IMR-90 (cell line): ENCODE data around the gene KRT32. TPM values are rescaled to one million over a fixed set of nuclear protein-coding genes. Genes with fewer than 3 reads are reported as not detected.

Source experiments
- ATAC-seq: fragments of 200-7000 bp; cut with Tn5 transposase; 2 replicates; pipeline ENCODE4 v1.9.1; 2020; ENCODE audit warnings: low read depth, mild to moderate bottlenecking, moderate library complexity
- BruUV-seq: library from RNA; stranded (reverse); fragments of 400-500 nt; replicated peaks from 2 replicates; lab custom pipeline; 2021; lab: Mats Ljungman, UMichigan
- CTCF ChIA-PET: fragments of 300-600 bp; formaldehyde crosslinking; extraction: SDS; loops from one replicate; lab custom pipeline; 2021; ENCODE audit warnings: antibody characterized with exemption; lab: Yijun Ruan, JAX
- POLR2A ChIA-PET: fragments of 300-600 bp; sonication (Branson Sonifier 250); formaldehyde crosslinking; loops from one replicate; lab custom pipeline; 2022; ENCODE audit warnings: antibody characterized with exemption; ENCODE audit not compliant: unreplicated experiment; lab: Charles Lee
- DNase-seq: peaks from one replicate; pipeline ENCODE4 v3.0.0; 2013
- H2AFZ ChIP-seq: replicated peaks from 2 replicates; pipeline ENCODE3; 2013; ENCODE audit warnings: low read length, mild to moderate bottlenecking; ENCODE audit not compliant: poor library complexity
- H2AK5ac ChIP-seq: 2 replicates; pipeline ENCODE4 v1.6.1; 2013; ENCODE audit warnings: low read depth, low read length, inconsistent platforms
- H2AK9ac ChIP-seq: replicated peaks from 2 replicates; pipeline ENCODE3; 2013; ENCODE audit warnings: mild to moderate bottlenecking, low read depth, low read length, moderate library complexity; ENCODE audit not compliant: poor library complexity
- H2BK120ac ChIP-seq: 2 replicates; pipeline ENCODE4 v1.6.1; 2013; ENCODE audit warnings: low read depth, low read length, inconsistent platforms
- H2BK15ac ChIP-seq: 3 replicates; pipeline ENCODE4 v1.6.1; 2013; ENCODE audit warnings: low read depth, low read length, inconsistent platforms
- H2BK20ac ChIP-seq: 2 replicates; pipeline ENCODE4 v1.6.1; 2013; ENCODE audit warnings: low read depth, mild to moderate bottlenecking, inconsistent platforms, low read length, moderate library complexity
- H2BK5ac ChIP-seq: 2 replicates; pipeline ENCODE4 v1.6.1; 2013; ENCODE audit warnings: mild to moderate bottlenecking, low read depth, low read length, inconsistent platforms; ENCODE audit not compliant: poor library complexity, severe bottlenecking
- H3K14ac ChIP-seq: replicated peaks from 2 replicates; pipeline ENCODE4 v1.6.1; 2013; ENCODE audit warnings: low read depth, low read length, inconsistent platforms
- H3K18ac ChIP-seq: 2 replicates; pipeline ENCODE4 v1.6.1; 2013; ENCODE audit warnings: low read depth, low read length, control low read depth
- H3K23ac ChIP-seq: 2 replicates; pipeline ENCODE4 v1.6.1; 2013; ENCODE audit warnings: low read depth, low read length, inconsistent platforms
- H3K27ac ChIP-seq: 2 replicates; pipeline ENCODE4 v1.5.1; 2013; ENCODE audit warnings: mild to moderate bottlenecking, control low read depth, low read length; ENCODE audit not compliant: insufficient read depth
- H3K27me3 ChIP-seq: 2 replicates; pipeline ENCODE4 v1.6.1; 2013; ENCODE audit warnings: low read length; ENCODE audit not compliant: control insufficient read depth, insufficient read depth
- H3K36me3 ChIP-seq: 2 replicates; pipeline ENCODE4 v1.6.1; 2013; ENCODE audit warnings: low read length, mixed read lengths; ENCODE audit not compliant: control insufficient read depth, insufficient read depth
- H3K4ac ChIP-seq: 2 replicates; pipeline ENCODE4 v1.6.1; 2013; ENCODE audit warnings: low read depth, low read length, inconsistent platforms
- H3K4me1 ChIP-seq: 2 replicates; pipeline ENCODE4 v1.6.1; 2013; ENCODE audit warnings: low read length, mixed read lengths; ENCODE audit not compliant: control insufficient read depth, insufficient read depth
- H3K4me2 ChIP-seq: 2 replicates; pipeline ENCODE4 v1.6.1; 2013; ENCODE audit warnings: low read depth, mild to moderate bottlenecking, control low read depth, low read length, moderate library complexity
- H3K4me3 ChIP-seq: 2 replicates; pipeline ENCODE4 v1.5.1; 2013; ENCODE audit warnings: low read depth, mild to moderate bottlenecking, control low read depth, low read length, moderate library complexity; ENCODE audit not compliant: insufficient read depth
- H3K56ac ChIP-seq: 2 replicates; pipeline ENCODE4 v1.6.1; 2013; ENCODE audit warnings: low read length, inconsistent platforms; ENCODE audit not compliant: insufficient read depth; ENCODE audit errors: extremely low read depth
- H3K79me1 ChIP-seq, 2 experiments: 2 replicates each; pipeline ENCODE4 v1.6.1; 2013; ENCODE audit warnings: low read length in 2 of 2, inconsistent platforms in 1 of 2, low read depth in 1 of 2
- H3K9ac ChIP-seq: 2 replicates; pipeline ENCODE4 v1.6.1; 2013; ENCODE audit warnings: low read depth, low read length, control low read depth
- H3K9me1 ChIP-seq: 2 replicates; pipeline ENCODE4 v1.6.1; 2013; ENCODE audit warnings: low read length, inconsistent platforms; ENCODE audit not compliant: insufficient read depth
- H3K9me3 ChIP-seq: 2 replicates; pipeline ENCODE4 v1.6.1; 2013; ENCODE audit warnings: low read length; ENCODE audit not compliant: control insufficient read depth, insufficient read depth
- H4K20me1 ChIP-seq: 2 replicates; pipeline ENCODE4 v1.6.1; 2013; ENCODE audit warnings: low read length, inconsistent platforms; ENCODE audit not compliant: insufficient read depth
- H4K5ac ChIP-seq: 2 replicates; pipeline ENCODE4 v1.6.1; 2013; ENCODE audit warnings: mild to moderate bottlenecking, low read depth, low read length, control low read depth
- H4K8ac ChIP-seq, 2 experiments: 2 replicates each; pipeline ENCODE4 v1.6.1; 2013; ENCODE audit warnings: low read depth in 2 of 2, low read length in 2 of 2, control low read depth in 1 of 2, inconsistent platforms in 1 of 2
- H4K91ac ChIP-seq: 2 replicates; pipeline ENCODE4 v1.6.1; 2013; ENCODE audit warnings: low read depth, low read length, inconsistent platforms; ENCODE audit not compliant: insufficient read depth
- CEBPB ChIP-seq: IDR thresholded peaks from 2 replicates; pipeline ENCODE4 v1.6.1; 2012; ENCODE audit warnings: low read depth, low read length, improper control_type of control experiment
- CTCF ChIP-seq: conservative IDR thresholded peaks from 2 replicates; pipeline ENCODE4 v1.5.1; 2012; ENCODE audit warnings: mild to moderate bottlenecking, low read depth, low read length, improper control_type of control experiment
- ELK1 ChIP-seq: fragments of 150-350 bp; IDR thresholded peaks from 2 replicates; pipeline ENCODE4 v1.6.1; 2016; ENCODE audit warnings: low read depth, mild to moderate bottlenecking, low read length, moderate library complexity, borderline replicate concordance
- FOS ChIP-seq: fragments of 150-350 bp; IDR thresholded peaks from 2 replicates; pipeline ENCODE4 v1.6.1; 2016; ENCODE audit warnings: low read depth, low read length
- MAZ ChIP-seq: IDR thresholded peaks from 2 replicates; pipeline ENCODE4 v1.6.1; 2012; ENCODE audit warnings: low read depth, mild to moderate bottlenecking, low read length, improper control_type of control experiment, moderate library complexity, borderline replicate concordance
- MXI1 ChIP-seq: IDR thresholded peaks from 2 replicates; pipeline ENCODE4 v1.6.1; 2012; ENCODE audit warnings: low read depth, mild to moderate bottlenecking, low read length, moderate library complexity, borderline replicate concordance
- POLR2A ChIP-seq: IDR thresholded peaks from 2 replicates; pipeline ENCODE4 v1.6.1; 2012; ENCODE audit warnings: mild to moderate bottlenecking, low read depth, low read length
- RAD21 ChIP-seq: IDR thresholded peaks from 2 replicates; pipeline ENCODE4 v1.6.1; 2012; ENCODE audit warnings: low read length, improper control_type of control experiment
- WGBS, 2 experiments: methylation state at CpG; one replicate each; pipeline versions ENCODE4 v1.1.5 to v1.1.7; 2013; ENCODE audit warnings: missing lambda C conversion rate in 2 of 2; ENCODE audit not compliant: insufficient read length in 1 of 2; ENCODE audit errors: extremely low coverage in 2 of 2; 5-methylcytosine and 5-hydroxymethylcytosine counted together
- dilution Hi-C: fragments of 300-500 bp; cut with HindIII; formaldehyde crosslinking; loops from one replicate; pipeline ENCODE4 v1.14.3; 2018; ENCODE audit warnings: low sequenced_read_pairs; ENCODE audit not compliant: unreplicated experiment
- in situ Hi-C: fragments of 300-500 bp; cut with MboI; formaldehyde crosslinking; loops from 3 replicates; pipeline ENCODE4 v1.14.3; 2019; ENCODE audit warnings: low sequenced_read_pairs, inconsistent platforms, mixed read lengths
- intact Hi-C: fragments of 100-400 bp; cut with micrococcal nuclease; formaldehyde crosslinking; loops from 2 replicates; pipeline ENCODE4 v1.10.0; 2022
- polyA plus RNA-seq, 3 experiments: library from polyadenylated mRNA; depleted of rRNA; stranded (reverse); fragments of >200 nt; gene quantifications; 2 replicates each; pipeline ENCODE4 v1.2.3, GENCODE V29; 2012; ENCODE audit warnings: low replicate concordance in 1 of 3
- total RNA-seq: library from RNA; depleted of rRNA; stranded (reverse); fragments of >200 nt; gene quantifications from 2 replicates; pipeline ENCODE4 v1.2.3, GENCODE V29; 2012
- TF ChIP-seq, protein P1 (sequence below): fragments of 150-350 bp; IDR thresholded peaks from 2 replicates; pipeline ENCODE4 v1.6.1; 2017; ENCODE audit warnings: mild to moderate bottlenecking, antibody characterized with exemption, low read length, low read depth

The KRT32 gene
- total and polyA plus RNA-seq, 2 of the 4 experiments (the other 2 are of a cell fraction) = 0.09 TPM; not detected in 1

- intact Hi-C loops (no loop called here), in situ Hi-C loops (no loop called here), dilution Hi-C loops (no loop called here)
- no peak for DNase-seq
- no peak overlapping the region for H4K91ac ChIP-seq
- no peak overlapping the region for H2AK9ac ChIP-seq
- no peaks in the 10 kb centered on the region for H3K36me3 ChIP-seq
- no peak overlapping the region for H4K8ac ChIP-seq
- no peaks in the 10 kb centered on the region for H3K79me1 ChIP-seq
- no peak overlapping the region for H2BK120ac ChIP-seq
- WGBS, 2 experiments = no CpG with 5 or more reads among the region's 2 CpGs
- H2AK5ac ChIP-seq = no peak overlapping the region
- no peak overlapping the region for H4K5ac ChIP-seq
- H3K56ac ChIP-seq = no peak overlapping the region
- no peak overlapping the region for H2BK20ac ChIP-seq
- no peaks in the 10 kb centered on the region for H3K27me3 ChIP-seq
- no peak overlapping the region for H3K27ac ChIP-seq
- no peak overlapping the region for H3K4me2 ChIP-seq
- ATAC-seq = no peak
- peaks cover 15% of the 10 kb centered on the region for H3K4me1 ChIP-seq
- BruUV-seq = no TSS peak
- H3K14ac ChIP-seq = no peak overlapping the region
- CTCF ChIA-PET = no interaction called here
- H3K9ac ChIP-seq = no peak overlapping the region
- H3K9me3 ChIP-seq = no peaks in the 10 kb centered on the region
- no peak overlapping the region for H3K18ac ChIP-seq
- no peak overlapping the region for H2AFZ ChIP-seq
- H3K9me1 ChIP-seq = peaks cover 12% of the 10 kb centered on the region
- no peak overlapping the region for H3K23ac ChIP-seq
- no peak overlapping the region for H2BK15ac ChIP-seq
- POLR2A ChIA-PET = no interaction called here
- TF ChIP-seq POLR2A (no peak), MXI1 (no peak), MAZ (no peak), CTCF (no peak), CEBPB (no peak), ELK1 (no peak), FOS (no peak), RAD21 (no peak)
- TF ChIP-seq, protein P1, sequence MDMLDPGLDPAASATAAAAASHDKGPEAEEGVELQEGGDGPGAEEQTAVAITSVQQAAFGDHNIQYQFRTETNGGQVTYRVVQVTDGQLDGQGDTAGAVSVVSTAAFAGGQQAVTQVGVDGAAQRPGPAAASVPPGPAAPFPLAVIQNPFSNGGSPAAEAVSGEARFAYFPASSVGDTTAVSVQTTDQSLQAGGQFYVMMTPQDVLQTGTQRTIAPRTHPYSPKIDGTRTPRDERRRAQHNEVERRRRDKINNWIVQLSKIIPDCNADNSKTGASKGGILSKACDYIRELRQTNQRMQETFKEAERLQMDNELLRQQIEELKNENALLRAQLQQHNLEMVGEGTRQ = no peak
- no peaks in the 10 kb centered on the region for H4K20me1 ChIP-seq
- no peak overlapping the region for H3K4me3 ChIP-seq
- no peak overlapping the region for H3K4ac ChIP-seq
- H2BK5ac ChIP-seq = no peak overlapping the region
Measured at GRCh38 chr17:41491476-41491875, 24.3 kb upstream of the KRT32 start.
